SIG-M5 (cell line): ENCODE measurements around the gene FOXK2.

Experiments
- DNase-seq: peaks from one replicate; lab custom pipeline; 2025; lab: John Stamatoyannopoulos, UW

Gene FOXK2

GRCh38 chr17:82518826-82519810 lies at the start of gene FOXK2:
TSS of gene FOXK2 (plus strand) at chr17:82519732. CDS start at chr17:82519889, 157 bp downstream.
- DNase-seq: peak; percentile 66

- DNase-seq: no peak
Measured at GRCh38 chr17:82470065-82470464, 49.5 kb upstream of the FOXK2 start.

GRCh38 chr17:82474223-82475010 lies 45.1 kb upstream of the FOXK2 start:
- no peak for DNase-seq

GRCh38 chr17:82475458-82475857 lies 44.1 kb upstream of the FOXK2 start:
- DNase-seq: no peak

GRCh38 chr17:82477934-82478333 lies 41.6 kb upstream of the FOXK2 start:
- DNase-seq: no peak

- no peak for DNase-seq
Measured at GRCh38 chr17:82479602-82480001, 39.9 kb upstream of the FOXK2 start.

GRCh38 chr17:82480318-82480717 lies 39.2 kb upstream of the FOXK2 start:
- no peak for DNase-seq

GRCh38 chr17:82483204-82483660 lies 36.3 kb upstream of the FOXK2 start:
- no peak for DNase-seq

- DNase-seq: no peak
Measured at GRCh38 chr17:82483836-82484235, 35.7 kb upstream of the FOXK2 start.

- no peak for DNase-seq
Measured at GRCh38 chr17:82486231-82487094, 33.1 kb upstream of the FOXK2 start.

- no peak for DNase-seq
Measured at GRCh38 chr17:82487910-82488309, 31.6 kb upstream of the FOXK2 start.

- DNase-seq: no peak
Measured at GRCh38 chr17:82489117-82489516, 30.4 kb upstream of the FOXK2 start.

- DNase-seq: no peak
Measured at GRCh38 chr17:82489851-82490511, 29.6 kb upstream of the FOXK2 start.

- DNase-seq: no peak
Measured at GRCh38 chr17:82490512-82491195, 28.9 kb upstream of the FOXK2 start.

GRCh38 chr17:82491196-82491530 lies 28.4 kb upstream of the FOXK2 start:
- no peak for DNase-seq

GRCh38 chr17:82491533-82491932 lies 28.0 kb upstream of the FOXK2 start:
- no peak for DNase-seq

GRCh38 chr17:82492643-82493225 lies 26.8 kb upstream of the FOXK2 start:
- no peak for DNase-seq

- DNase-seq: no peak
Measured at GRCh38 chr17:82493226-82493781, 26.2 kb upstream of the FOXK2 start.

GRCh38 chr17:82494236-82495055 lies 25.1 kb upstream of the FOXK2 start:
- DNase-seq: peak; percentile 85
